Left hindlimb (tissue), 1 donor: ENCODE data around the gene HAAO.

Experiments
- DNase-seq: peaks from one replicate; pipeline ENCODE4 v3.0.0-alpha.2; 2018

The HAAO gene

GRCh38 chr2:42812899-42813479, 20.6 kb upstream of the HAAO start:
- DNase-seq: no peak

- DNase-seq: peak; percentile 84
Measured at GRCh38 chr2:42810971-42811811, 18.8 kb upstream of the HAAO start.

- DNase-seq: peak; percentile 97
Measured at GRCh38 chr2:42810121-42810970, 18.0 kb upstream of the HAAO start.

GRCh38 chr2:42809819-42810120, 17.4 kb upstream of the HAAO start:
- no peak for DNase-seq

GRCh38 chr2:42809131-42809818, 16.9 kb upstream of the HAAO start:
- peak; percentile 41 for DNase-seq

DNA sequence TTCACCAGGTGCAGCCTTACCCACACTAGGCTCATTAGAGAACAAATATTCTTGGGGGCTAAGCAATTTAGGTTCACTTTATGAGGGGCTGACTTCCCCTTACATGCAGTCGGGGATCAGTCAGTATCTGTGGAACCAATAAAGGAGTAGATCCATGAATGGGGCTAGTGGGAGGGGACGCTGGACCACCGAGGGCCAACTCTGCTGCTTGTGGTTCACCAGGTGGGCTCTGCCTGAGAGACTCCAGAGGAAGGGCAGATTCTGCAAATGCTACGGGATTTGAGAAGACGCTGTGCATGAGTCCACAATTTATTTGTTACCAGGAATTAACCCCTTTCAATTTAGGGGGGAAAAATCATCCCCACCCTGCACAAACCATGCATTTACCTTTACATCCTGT, 15.9 kb upstream of the HAAO start:
- peak; percentile 12 for DNase-seq

DNA sequence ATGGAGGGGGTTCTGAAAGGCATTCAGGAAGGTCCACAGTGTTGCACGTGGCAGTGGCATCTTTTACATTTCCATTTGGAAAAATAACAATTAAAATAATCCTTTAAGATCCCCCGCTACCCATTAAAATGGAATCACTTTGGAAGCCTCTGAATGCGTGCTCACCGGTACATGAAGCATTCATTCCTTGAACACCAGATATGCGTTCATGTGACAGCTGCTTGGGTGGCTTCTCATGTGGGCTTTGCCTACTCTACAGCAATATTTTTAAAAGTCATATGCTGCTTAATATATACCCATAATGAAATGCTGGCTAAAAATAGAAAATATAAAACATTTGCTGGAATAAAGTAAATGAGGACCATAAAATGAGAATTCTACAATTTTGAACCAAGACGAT, 14.4 kb upstream of the HAAO start:
- no peak for DNase-seq

DNA sequence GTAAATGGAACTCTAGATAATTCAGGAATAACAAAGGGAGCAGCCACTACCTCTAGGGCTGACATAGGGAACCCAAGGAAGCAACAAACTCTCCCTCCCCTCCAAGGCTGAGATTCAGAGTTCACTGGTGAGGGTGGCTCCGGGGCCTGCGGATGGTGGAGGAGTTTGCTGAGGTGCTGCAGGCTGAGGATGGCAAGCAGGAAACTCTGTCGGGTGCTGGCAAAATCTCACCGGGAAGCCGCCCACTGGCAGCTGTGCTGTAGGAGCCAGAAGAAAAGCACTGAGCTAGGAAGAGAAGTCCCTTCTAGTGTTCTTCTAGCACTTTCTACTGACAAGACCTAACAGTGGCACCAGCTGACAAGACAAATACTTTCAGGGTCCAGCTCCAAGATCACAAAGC, 12.5 kb upstream of the HAAO start:
- no peak for DNase-seq

DNA sequence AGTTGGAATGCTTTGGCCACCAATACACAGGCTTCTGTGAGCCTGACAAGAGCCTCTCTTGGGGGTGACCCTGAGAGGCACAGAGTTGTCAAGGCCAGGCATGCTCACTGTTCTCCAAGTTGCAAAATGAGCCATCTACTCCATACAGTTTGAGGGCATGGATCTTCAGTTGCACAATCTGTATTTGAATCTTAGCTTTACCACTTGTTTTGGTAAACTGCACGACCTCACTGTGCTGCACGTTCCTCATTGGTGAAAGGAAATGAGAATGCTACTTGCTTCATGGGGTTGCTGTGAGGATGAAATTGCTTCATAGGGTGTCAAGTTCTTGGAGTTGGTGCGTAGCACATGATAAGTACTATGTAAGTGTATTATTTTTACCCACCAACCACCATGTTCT, 12.0 kb upstream of the HAAO start:
- no peak for DNase-seq

- no peak for DNase-seq
Measured at GRCh38 chr2:42802150-42802549, 9.8 kb upstream of the HAAO start.

DNA sequence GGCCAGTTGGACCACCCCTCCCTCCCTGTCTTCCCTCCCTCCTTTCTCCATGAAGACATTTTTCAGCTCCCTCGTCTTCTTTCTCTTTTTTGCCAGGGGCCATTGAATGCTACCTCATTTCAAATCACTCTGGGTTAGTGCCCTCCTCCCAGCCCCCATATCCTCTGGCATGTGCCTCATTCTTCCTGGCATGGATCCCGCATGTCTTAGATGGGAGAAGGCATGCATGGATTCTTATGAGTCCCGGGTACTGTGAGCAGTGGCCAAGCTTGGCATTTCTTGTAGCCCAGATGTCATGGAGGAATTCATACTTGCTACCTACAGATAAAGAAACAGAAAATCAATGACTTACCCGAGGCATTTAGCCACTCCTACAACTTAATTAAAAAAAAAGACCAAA, 9.0 kb upstream of the HAAO start:
- no peak for DNase-seq

GRCh38 chr2:42800981-42801380, 8.6 kb upstream of the HAAO start:
- DNase-seq: no peak

DNA sequence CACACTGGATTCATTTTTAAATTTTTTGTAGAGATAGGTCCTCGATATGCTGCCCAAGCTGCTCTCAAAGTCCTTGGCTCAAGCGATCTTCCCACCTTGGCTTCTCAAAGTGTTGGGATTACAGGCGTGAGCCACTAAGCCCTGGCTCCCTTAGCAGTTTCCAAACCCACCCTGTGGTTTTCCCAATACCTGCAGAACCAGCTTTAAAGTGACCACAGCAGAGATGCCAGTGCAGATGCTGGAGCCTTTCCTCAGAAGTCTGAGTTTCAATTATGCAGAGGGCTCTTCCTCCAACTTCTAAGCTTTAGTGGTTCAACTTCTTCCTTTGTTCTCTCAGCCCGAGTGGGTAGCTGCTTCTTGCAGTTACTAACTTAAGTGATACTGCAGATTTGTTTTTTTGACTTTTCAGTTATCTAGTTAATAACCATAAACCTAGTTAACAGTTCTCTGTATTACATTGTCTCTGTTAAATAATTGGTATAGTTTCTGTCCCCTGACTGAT, 8.1 kb upstream of the HAAO start:
- DNase-seq: no peak

- DNase-seq: no peak
Measured at GRCh38 chr2:42799881-42800280, 7.5 kb upstream of the HAAO start.

DNA sequence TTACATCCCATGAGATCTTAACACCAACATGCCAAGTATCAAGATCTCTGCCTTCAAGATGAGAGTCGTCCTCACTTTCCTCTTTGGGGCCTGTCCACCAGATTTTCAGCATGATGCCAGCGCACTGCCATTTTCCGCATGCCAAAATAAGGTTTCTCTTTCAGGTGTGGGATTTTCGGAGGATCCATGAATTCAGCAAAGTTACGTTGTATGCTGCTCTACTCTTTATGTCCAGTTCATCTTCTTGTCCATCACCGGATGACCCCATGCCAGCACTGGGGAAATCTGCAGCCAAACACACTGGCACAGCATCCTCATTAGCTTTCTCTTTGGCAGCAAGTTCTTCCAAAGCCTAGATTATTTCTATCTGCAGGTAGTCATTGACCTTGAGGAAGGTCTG, 4.9 kb upstream of the HAAO start:
- DNase-seq: no peak

- no peak for DNase-seq
Measured at GRCh38 chr2:42796427-42797248, 4.3 kb upstream of the HAAO start.

GRCh38 chr2:42795841-42796301, 3.5 kb upstream of the HAAO start:
- no peak for DNase-seq

DNA sequence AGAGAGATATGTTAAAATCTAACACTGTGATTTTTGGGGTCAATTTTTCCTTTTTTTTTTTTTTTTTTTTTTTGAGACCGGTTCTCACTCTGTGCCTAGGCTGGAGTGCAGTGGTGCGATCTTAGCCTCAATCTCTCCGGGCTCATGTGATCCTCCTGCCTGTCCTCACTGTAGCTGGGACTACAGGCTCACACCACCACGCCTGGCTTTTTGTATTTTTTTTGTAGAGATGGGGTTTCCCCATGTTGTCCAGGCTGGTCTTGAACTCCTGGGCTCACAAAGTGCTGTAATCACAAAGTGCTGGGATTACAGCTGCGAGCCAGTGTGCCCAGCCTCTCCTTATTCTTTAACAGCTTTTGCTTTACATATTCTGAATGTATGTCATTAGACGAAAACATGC, 2.9 kb upstream of the HAAO start:
- no peak for DNase-seq

GRCh38 chr2:42794271-42795046, 2.1 kb upstream of the HAAO start:
- no peak for DNase-seq

DNA sequence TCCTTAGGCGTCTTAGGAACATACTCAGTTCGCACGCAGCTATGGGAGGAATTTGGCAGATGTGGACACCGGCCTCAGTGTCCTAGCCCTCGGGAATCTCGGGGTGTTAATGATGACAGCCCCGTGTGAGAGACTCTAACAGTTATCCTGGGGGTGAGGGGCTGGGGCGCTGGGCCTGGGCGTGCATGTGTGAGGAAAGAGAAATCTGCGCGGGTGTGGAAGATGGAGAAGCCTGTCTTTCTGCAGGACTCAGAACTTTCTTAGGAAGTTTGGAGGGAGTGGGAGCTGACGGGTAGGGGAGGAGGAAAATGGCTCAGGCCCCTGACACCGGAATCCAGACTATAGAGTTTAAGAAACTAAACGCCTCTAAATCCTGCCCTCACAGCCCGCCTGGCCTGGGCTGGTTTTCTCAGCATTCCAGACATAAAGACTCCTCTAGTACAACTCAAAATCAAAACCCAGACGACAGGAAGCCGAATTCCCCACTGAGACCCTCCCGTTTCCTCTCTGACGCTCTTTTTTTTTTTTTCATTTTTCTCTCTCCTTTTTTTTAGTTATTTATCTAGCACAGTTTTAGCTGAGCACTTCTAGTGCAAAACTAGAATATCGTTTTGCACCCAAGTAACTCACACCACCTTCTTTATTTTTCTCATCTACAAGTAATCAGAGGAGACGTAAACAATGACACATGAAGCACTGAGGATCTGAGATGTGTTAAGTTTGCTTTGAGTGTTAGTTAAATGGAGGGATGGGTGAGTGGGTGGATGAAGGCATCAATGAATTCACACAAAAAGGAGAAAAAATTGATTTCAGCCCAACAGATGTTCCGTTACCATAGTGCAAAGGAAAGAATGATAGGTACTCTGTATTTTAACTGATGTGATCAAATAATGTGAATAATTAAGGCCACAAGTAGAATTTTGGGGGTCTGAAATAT, 1.2 kb upstream of the HAAO start:
- DNase-seq: peak; percentile 82
